Panc1 (cell line): ENCODE measurements around the gene PRDX2. TPM values are rescaled to one million over a fixed set of nuclear protein-coding genes. Genes with fewer than 3 reads are reported as not detected.

Experiments used
- ATAC-seq: fragments of 200-7000 bp; cut with Tn5 transposase; 2 replicates; pipeline ENCODE4 v1.9.1; 2020; ENCODE audit warnings: mild to moderate bottlenecking, moderate library complexity
- BruUV-seq: library from RNA; stranded (reverse); fragments of 400-500 nt; replicated peaks from 2 replicates; lab custom pipeline; 2021; lab: Mats Ljungman, UMichigan
- CTCF ChIA-PET: fragments of 300-600 bp; sonication (Branson Sonifier 250); formaldehyde crosslinking; loops from one replicate; lab custom pipeline; 2022; ENCODE audit warnings: antibody characterized with exemption; lab: Charles Lee
- POLR2A ChIA-PET: fragments of 300-600 bp; sonication (Branson Sonifier 250); formaldehyde crosslinking; loops from one replicate; lab custom pipeline; 2022; ENCODE audit warnings: antibody characterized with exemption; lab: Charles Lee
- DNase-seq: peaks from one replicate; pipeline ENCODE4 v3.0.0-alpha.2; 2010; ENCODE audit warnings: low read depth, low spot score
- H3K27ac ChIP-seq: 2 replicates; pipeline ENCODE4 v1.5.1; 2011; ENCODE audit warnings: mild to moderate bottlenecking, low read length, inconsistent platforms
- H3K27me3 ChIP-seq: fragments of 200-500 bp; sonication (Bioruptor generic); 2 replicates; pipeline ENCODE4 v1.6.0; 2014; ENCODE audit warnings: low read length, inconsistent platforms; ENCODE audit not compliant: control insufficient read depth, insufficient read depth
- H3K36me3 ChIP-seq: fragments of 200-500 bp; sonication (Bioruptor generic); 2 replicates; pipeline ENCODE4 v1.5.1; 2014; ENCODE audit warnings: inconsistent platforms, mild to moderate bottlenecking, low read length, moderate library complexity; ENCODE audit not compliant: control insufficient read depth, insufficient read depth
- H3K4me1 ChIP-seq: 2 replicates; pipeline ENCODE4 v1.5.1; 2011; ENCODE audit warnings: inconsistent platforms, mild to moderate bottlenecking, low read length, moderate library complexity; ENCODE audit not compliant: control insufficient read depth, insufficient read depth
- H3K4me3 ChIP-seq, 2 experiments: 2 replicates each; pipeline ENCODE4 v1.5.1; 2011 to 2012; ENCODE audit warnings: low read depth in 2 of 2, low read length in 2 of 2, mild to moderate bottlenecking in 2 of 2, inconsistent platforms in 1 of 2, moderate library complexity in 1 of 2
- H3K9me3 ChIP-seq: fragments of 200-500 bp; sonication (Bioruptor generic); 2 replicates; pipeline ENCODE4 v1.5.1; 2014; ENCODE audit warnings: low read depth, mild to moderate bottlenecking, inconsistent platforms, low read length, moderate library complexity; ENCODE audit not compliant: control insufficient read depth, insufficient read depth
- POLR2AphosphoS5 ChIP-seq: IDR thresholded peaks from 2 replicates; pipeline ENCODE4 v1.6.1; 2012; ENCODE audit warnings: mild to moderate bottlenecking, low read depth, low read length, moderate library complexity
- SIN3A ChIP-seq: IDR thresholded peaks from 2 replicates; pipeline ENCODE4 v1.6.1; 2012; ENCODE audit warnings: low read depth, mild to moderate bottlenecking, low read length, moderate library complexity, borderline replicate concordance; ENCODE audit not compliant: insufficient read depth
- TCF7L2 ChIP-seq: IDR thresholded peaks from 2 replicates; pipeline ENCODE4 v1.6.1; 2011; ENCODE audit warnings: mild to moderate bottlenecking, low read depth, low read length, inconsistent platforms
- in situ Hi-C: cut with HindIII; loops from 2 replicates; pipeline ENCODE4 v1.10.0; 2016; ENCODE audit warnings: low sequenced_read_pairs, low pct_unique_long_range_greater_than_20kb
- intact Hi-C: fragments of 100-400 bp; cut with micrococcal nuclease; formaldehyde crosslinking; loops from one replicate; pipeline ENCODE4 v1.10.0; 2022; ENCODE audit not compliant: unreplicated experiment
- total RNA-seq: library from RNA; stranded (reverse); gene quantifications from one replicate; pipeline ENCODE4 v1.2.1, GENCODE V29; 2021; ENCODE audit not compliant: unreplicated experiment
- TF ChIP-seq, protein P1 (sequence below): fragments of 450-650 bp; IDR thresholded peaks from 2 replicates; pipeline ENCODE4 v1.5.1; 2017; ENCODE audit warnings: mild to moderate bottlenecking
- TF ChIP-seq, protein P2 (sequence below), 2 experiments: IDR thresholded peaks; 2 replicates each; pipeline ENCODE4 v1.6.1; 2011 to 2012; ENCODE audit warnings: low read depth in 2 of 2, control low read depth in 1 of 2, low read length in 1 of 2, mild to moderate bottlenecking in 1 of 2, moderate library complexity in 1 of 2; ENCODE audit not compliant: insufficient read depth in 1 of 2

PRDX2 gene
- total RNA-seq, 1 experiment from 2014 or later: 61.0 TPM

DNA sequence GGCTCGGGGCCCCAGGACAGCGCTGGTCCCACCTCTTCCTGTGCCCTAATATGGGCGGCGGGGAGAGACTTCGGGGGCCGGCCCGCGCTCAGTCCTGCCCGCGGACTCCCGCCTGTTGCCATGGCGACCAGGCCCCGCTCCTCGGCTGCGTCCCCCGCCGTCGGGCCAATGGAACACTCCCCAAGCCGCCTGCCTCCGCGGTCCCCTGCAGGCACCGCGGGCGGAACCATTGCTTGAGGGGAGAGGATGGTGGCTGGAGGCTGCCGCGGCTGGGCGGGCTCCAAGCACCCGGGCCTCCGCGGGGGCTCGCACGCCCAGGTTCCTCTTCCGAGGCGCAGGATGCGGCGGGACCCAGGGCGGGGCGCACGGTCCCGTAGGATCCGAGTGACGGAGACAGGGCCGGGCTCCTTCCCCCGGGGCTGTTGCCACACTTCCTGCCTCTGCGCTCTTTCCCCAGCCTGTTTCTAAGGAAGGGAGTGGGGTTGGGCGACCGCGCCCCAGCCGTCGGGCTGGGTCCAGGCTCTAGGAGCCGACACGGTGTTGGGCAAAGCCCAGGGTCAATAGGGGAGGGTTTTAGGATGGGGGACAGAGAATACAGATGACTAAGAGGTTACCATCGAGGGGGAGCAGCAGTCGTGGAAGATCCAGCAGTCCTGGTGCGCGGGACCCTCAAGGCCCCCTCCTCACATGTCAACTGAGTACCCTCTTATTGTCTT lies 11.5 kb downstream of the PRDX2 start:
- Histone ChIP-seq H3K4me3 (peak overlapping the region; percentile 66 to 75), H3K9me3 (no peaks in the 10 kb centered on the region), H3K4me1 (peaks cover 44% of the 10 kb centered on the region), H3K36me3 (peaks cover 2% of the 10 kb centered on the region), H3K27me3 (no peaks in the 10 kb centered on the region), H3K27ac (peak overlapping the region; percentile 82)
- BruUV-seq: no TSS peak
- POLR2A ChIA-PET: interaction anchor here (0.6 to 0.7 kb wide), 2 partner anchors 11 to 24 kb away, joined by 3 read pairs; no protein-coding TSS in a partner anchor
- CTCF ChIA-PET: interaction anchor here (0.6 to 1.1 kb wide), 2 partner anchors 12 to 76 kb away, joined by 3 to 4 read pairs; no protein-coding TSS in a partner anchor
- TF ChIP-seq TCF7L2 (no peak), SIN3A (0 out of 2 replicates have a peak, but pooled peaks have one; percentile 40), POLR2AphosphoS5 (0 out of 2 replicates have a peak, but pooled peaks have one; percentile 23)
- TF ChIP-seq, protein P1, sequence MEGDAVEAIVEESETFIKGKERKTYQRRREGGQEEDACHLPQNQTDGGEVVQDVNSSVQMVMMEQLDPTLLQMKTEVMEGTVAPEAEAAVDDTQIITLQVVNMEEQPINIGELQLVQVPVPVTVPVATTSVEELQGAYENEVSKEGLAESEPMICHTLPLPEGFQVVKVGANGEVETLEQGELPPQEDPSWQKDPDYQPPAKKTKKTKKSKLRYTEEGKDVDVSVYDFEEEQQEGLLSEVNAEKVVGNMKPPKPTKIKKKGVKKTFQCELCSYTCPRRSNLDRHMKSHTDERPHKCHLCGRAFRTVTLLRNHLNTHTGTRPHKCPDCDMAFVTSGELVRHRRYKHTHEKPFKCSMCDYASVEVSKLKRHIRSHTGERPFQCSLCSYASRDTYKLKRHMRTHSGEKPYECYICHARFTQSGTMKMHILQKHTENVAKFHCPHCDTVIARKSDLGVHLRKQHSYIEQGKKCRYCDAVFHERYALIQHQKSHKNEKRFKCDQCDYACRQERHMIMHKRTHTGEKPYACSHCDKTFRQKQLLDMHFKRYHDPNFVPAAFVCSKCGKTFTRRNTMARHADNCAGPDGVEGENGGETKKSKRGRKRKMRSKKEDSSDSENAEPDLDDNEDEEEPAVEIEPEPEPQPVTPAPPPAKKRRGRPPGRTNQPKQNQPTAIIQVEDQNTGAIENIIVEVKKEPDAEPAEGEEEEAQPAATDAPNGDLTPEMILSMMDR: no peak
- TF ChIP-seq, protein P2, sequence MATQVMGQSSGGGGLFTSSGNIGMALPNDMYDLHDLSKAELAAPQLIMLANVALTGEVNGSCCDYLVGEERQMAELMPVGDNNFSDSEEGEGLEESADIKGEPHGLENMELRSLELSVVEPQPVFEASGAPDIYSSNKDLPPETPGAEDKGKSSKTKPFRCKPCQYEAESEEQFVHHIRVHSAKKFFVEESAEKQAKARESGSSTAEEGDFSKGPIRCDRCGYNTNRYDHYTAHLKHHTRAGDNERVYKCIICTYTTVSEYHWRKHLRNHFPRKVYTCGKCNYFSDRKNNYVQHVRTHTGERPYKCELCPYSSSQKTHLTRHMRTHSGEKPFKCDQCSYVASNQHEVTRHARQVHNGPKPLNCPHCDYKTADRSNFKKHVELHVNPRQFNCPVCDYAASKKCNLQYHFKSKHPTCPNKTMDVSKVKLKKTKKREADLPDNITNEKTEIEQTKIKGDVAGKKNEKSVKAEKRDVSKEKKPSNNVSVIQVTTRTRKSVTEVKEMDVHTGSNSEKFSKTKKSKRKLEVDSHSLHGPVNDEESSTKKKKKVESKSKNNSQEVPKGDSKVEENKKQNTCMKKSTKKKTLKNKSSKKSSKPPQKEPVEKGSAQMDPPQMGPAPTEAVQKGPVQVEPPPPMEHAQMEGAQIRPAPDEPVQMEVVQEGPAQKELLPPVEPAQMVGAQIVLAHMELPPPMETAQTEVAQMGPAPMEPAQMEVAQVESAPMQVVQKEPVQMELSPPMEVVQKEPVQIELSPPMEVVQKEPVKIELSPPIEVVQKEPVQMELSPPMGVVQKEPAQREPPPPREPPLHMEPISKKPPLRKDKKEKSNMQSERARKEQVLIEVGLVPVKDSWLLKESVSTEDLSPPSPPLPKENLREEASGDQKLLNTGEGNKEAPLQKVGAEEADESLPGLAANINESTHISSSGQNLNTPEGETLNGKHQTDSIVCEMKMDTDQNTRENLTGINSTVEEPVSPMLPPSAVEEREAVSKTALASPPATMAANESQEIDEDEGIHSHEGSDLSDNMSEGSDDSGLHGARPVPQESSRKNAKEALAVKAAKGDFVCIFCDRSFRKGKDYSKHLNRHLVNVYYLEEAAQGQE (IDR thresholded peaks at IDR 0.05; ENCODE audit: insufficient read depth in 1 of 2, low read depth in 2 of 2, low read length in 1 of 2): peak in 1 of 2 experiments; percentile 53; a peak in 1 of 4 replicates
- ATAC-seq (peak; percentile 64), DNase-seq (no peak)
- in situ Hi-C loops (no loop called here), intact Hi-C loops (no loop called here)

DNA sequence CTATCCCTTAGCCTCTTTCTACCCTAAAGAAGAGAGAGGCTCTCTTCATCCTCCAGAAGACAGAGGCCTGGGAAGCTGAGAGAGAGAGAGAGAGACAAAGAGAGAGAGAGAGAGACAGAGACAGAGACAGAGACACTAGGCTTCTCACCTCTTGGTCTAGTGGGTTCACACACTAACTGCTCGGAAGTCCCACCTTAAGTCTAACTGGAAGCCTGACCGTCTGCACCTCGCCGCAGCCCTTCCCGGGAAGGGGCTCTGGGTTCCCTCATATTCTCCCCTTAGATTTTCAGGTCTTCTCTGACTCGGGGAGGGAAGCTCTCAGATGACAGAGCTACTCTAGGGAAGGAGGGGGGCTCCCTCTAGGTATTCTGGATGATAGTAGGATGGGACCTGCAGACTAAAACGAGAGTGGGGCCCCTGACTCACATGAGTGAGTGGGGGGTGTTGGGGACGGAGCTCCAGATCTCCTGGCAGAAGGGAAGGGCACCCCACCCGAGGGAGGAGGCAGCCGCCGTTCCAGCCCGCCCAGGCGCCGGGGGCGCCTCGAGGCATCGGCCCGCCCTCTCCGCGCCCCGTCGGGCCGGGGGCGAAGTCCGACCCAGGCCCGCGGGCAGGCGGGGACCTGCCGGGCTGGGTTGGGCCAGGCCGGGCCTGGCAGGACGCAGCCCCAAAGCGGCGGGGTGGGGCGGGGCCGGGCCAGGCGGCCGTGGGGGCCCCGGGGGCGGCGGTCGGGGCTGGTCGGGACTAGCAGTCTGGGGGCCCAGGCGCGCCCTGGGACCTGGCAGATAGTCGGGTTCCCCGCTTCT lies 12.3 kb downstream of the PRDX2 start:
- no peaks in the 10 kb centered on the region for H3K27me3 ChIP-seq
- POLR2A ChIA-PET: interaction anchor here (0.6 to 0.7 kb wide), 4 partner anchors 10 to 1683 kb away, joined by 3 to 10 read pairs (median 3); no protein-coding TSS in a partner anchor
- in situ Hi-C loops (no loop called here), intact Hi-C loops (no loop called here)
- no peaks in the 10 kb centered on the region for H3K9me3 ChIP-seq
- no peak for DNase-seq
- CTCF ChIA-PET: interaction anchor here (0.9 to 1.1 kb wide), 2 partner anchors 12 to 16 kb away, joined by 3 to 4 read pairs; no protein-coding TSS in a partner anchor
- peak overlapping the region; percentile 51 to 75 for H3K4me3 ChIP-seq
- no TSS peak for BruUV-seq
- H3K4me1 ChIP-seq: peaks cover 48% of the 10 kb centered on the region
- peaks cover 2% of the 10 kb centered on the region for H3K36me3 ChIP-seq
- peak overlapping the region; percentile 99 for H3K27ac ChIP-seq
- ATAC-seq: peak; percentile 3
- TF ChIP-seq SIN3A (no peak), TCF7L2 (no peak), POLR2AphosphoS5 (no peak)
- TF ChIP-seq, protein P2 (IDR thresholded peaks at IDR 0.05; ENCODE audit: insufficient read depth in 1 of 2, low read depth in 2 of 2, low read length in 1 of 2): no peak
- TF ChIP-seq, protein P1: no peak
